Measurements from ENCODE around the gene ELMO1.

ELMO1 gene

GRCh38 chr7:36969376-36969775 lies 479.3 kb downstream of the ELMO1 start:
- no peak for DNase-seq (ENCODE audit: low read depth, low spot score)
- ChIA-PET POLR2A (interaction anchor here (0.5 kb wide), 1 partner anchor 212 kb away, joined by 3 read pairs; no protein-coding TSS in a partner anchor), CTCF (interaction anchor here (1.0 to 6.2 kb wide), 5 partner anchors 17 to 229 kb away, joined by 3 to 157 read pairs (median 47); no protein-coding TSS in a partner anchor)
- TF ChIP-seq CTCF (IDR thresholded peaks at IDR 0.05; ENCODE audit: insufficient read depth, low read length, missing control alignments), result no peak
- H3K4me3 ChIP-seq (ENCODE audit: low read depth, low read length), result no peak overlapping the region

GRCh38 chr7:36967387-36967786 lies 481.3 kb downstream of the ELMO1 start:
- POLR2A ChIA-PET, result no interaction called here
- CTCF ChIA-PET, result interaction anchor here (0.7 to 6.2 kb wide), 27 partner anchors 9 to 494 kb away, joined by 3 to 157 read pairs (median 4); no protein-coding TSS in a partner anchor
- TF ChIP-seq CTCF (IDR thresholded peaks at IDR 0.05; ENCODE audit: insufficient read depth, low read length, missing control alignments), result peak; percentile 83
- no peak overlapping the region for H3K4me3 ChIP-seq (ENCODE audit: low read depth, low read length)
- peak; percentile 7 for DNase-seq (ENCODE audit: low read depth, low spot score)

- DNase-seq (ENCODE audit: low read depth, low spot score), result no peak
- CTCF ChIA-PET, result interaction anchor here (1.1 to 6.2 kb wide), 18 partner anchors 8 to 481 kb away, joined by 3 to 157 read pairs (median 4); no protein-coding TSS in a partner anchor
- H3K4me3 ChIP-seq (ENCODE audit: low read depth, low read length), result no peak overlapping the region
- TF ChIP-seq CTCF (IDR thresholded peaks at IDR 0.05; ENCODE audit: insufficient read depth, low read length, missing control alignments), result no peak
- POLR2A ChIA-PET, result no interaction called here
Measured at GRCh38 chr7:36966636-36967035, 482.0 kb downstream of the ELMO1 start.

- H3K4me3 ChIP-seq (ENCODE audit: low read depth, low read length), result no peak overlapping the region
- DNase-seq (ENCODE audit: low read depth, low spot score), result no peak
- TF ChIP-seq CTCF (IDR thresholded peaks at IDR 0.05; ENCODE audit: insufficient read depth, low read length, missing control alignments), result no peak
- ChIA-PET CTCF (interaction anchor here (2.3 kb wide), 1 partner anchor 216 kb away, joined by 13 read pairs; no protein-coding TSS in a partner anchor), POLR2A (no interaction called here)
Measured at GRCh38 chr7:36966039-36966438, 482.6 kb downstream of the ELMO1 start.

- TF ChIP-seq CTCF (IDR thresholded peaks at IDR 0.05; ENCODE audit: insufficient read depth, low read length, missing control alignments), result no peak
- ChIA-PET POLR2A (no interaction called here), CTCF (interaction anchor here (2.3 kb wide), 1 partner anchor 217 kb away, joined by 13 read pairs; no protein-coding TSS in a partner anchor)
- DNase-seq (ENCODE audit: low read depth, low spot score), result no peak
- H3K4me3 ChIP-seq (ENCODE audit: low read depth, low read length), result no peak overlapping the region
Measured at GRCh38 chr7:36965625-36966024, 483.0 kb downstream of the ELMO1 start.

GRCh38 chr7:36964297-36964696 lies 484.4 kb downstream of the ELMO1 start:
- no peak overlapping the region for H3K4me3 ChIP-seq (ENCODE audit: low read depth, low read length)
- no peak for TF ChIP-seq CTCF (IDR thresholded peaks at IDR 0.05; ENCODE audit: insufficient read depth, low read length, missing control alignments)
- ChIA-PET POLR2A (no interaction called here), CTCF (interaction anchor here (2.3 kb wide), 1 partner anchor 218 kb away, joined by 13 read pairs; no protein-coding TSS in a partner anchor)
- no peak for DNase-seq (ENCODE audit: low read depth, low spot score)
